DMS79 treated with DMSO at 0.1 percent for 48 hours (cell line): ENCODE results near the gene MAP2.
A peak's percentile ranks its signal among the peaks of the same experiment; 100 is the strongest.

Experiments
- DNase-seq: peaks from one replicate; lab custom pipeline; 2025; lab: John Stamatoyannopoulos, UW

The MAP2 gene

DNA sequence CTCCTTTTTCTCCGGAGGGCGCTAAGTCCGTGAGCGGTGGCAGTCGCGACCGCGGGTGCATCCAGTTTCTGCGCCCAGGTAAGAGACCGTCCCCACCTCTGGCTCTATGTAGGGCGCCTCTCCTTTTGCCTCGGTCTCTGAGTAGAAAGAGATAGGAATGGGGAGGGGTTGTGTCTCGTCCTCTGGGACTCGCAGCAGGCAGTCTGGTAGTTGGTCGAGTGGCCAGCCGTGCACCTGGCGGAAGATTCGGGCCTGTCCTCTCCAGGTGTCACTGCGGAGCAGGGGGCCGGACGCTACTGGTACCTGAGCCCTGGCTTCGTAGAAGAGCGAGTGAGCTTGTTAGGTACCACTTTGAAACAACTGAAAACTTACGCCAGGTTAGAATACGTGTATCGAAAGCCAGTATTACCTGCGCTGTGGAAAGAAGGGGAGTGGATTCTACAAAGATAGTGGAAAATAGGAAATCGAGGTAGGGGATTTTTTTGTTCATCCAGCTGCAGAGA, 403 bp downstream of the MAP2 start:
- DNase-seq, result peak; percentile 64

DNA sequence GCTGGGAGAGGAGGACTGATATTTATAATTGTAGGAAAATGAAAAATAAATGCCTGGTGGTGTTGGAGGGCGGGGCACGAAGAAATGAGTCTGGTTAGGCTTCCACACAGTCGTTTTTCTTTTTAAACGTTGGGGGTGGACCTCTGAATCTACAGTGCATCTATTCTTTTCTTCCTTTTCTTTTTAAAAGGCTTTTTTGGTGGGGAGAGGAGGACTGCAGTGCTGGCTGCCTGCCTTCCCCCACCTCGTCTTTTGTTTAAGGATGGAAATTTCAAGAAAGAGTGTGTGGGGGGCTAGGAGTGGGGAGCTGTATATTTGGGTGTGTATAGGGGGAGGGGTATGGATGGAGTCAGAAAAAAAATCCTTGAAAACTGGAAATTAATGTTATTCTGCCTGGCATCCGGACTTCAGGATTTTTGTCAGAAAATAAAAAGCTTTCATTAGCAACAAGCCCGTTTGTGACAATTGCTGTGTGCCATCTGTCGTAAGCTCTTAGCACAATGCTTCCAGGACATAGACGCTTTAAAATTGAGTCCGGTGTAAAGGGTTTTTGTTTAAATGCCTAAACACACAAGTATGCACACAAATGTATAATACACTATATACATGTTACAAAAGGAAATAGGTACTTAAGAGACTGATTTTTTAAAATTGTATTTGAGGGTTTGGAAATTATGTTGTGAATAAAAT, 1.1 kb downstream of the MAP2 start:
- DNase-seq, result peak; percentile 50

DNA sequence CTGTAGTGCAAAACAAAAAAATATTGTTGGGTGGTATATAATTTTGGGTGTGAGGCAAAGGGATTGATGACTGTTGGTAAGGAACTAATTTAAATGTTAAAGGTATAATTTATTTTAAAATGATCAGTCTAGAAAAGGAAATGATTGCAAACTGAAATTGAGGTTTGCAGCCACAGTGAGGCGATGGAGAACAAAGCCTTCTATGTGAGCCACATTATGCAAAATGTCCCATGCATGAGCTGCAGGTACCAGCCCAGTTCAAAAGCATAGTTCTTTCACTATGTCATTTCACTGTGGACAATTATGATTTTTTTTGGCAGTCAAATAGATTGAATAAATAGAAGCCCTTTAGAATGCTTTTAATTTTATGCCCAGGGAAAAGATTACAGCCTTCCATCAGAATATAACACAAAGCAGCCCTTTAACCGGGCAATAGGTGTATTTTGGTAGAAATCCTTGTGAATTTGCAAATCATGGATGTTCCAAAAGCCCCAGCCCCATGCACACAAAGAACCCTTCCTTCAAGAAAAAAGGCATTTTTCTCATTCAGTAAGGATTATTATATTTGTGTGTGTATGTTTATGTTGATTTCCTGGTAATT, 1.7 kb downstream of the MAP2 start:
- peak; percentile 72 for DNase-seq

DNA sequence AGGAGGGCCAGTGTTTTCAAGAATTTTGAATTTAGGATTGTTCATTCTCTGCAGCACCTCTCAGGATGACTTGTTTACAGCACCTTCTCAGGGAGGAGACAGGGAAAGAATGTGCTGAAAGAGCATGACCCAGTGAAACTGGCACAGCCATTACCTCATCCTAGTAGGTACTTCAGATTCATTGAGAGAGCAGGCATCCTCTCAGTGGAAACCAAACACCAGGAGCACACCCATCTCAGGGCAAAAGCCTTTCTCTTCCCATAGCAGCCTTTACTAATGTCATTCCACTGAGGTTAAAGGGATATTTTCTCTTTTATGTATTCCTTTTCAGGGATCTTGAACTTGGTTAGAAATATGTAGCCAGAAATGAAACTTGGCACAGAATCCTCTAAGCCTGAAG, 2.6 kb downstream of the MAP2 start:
- DNase-seq, result peak; percentile 94

GRCh38 chr2:209431701-209432100, 7.9 kb downstream of the MAP2 start:
- DNase-seq, result no peak

DNA sequence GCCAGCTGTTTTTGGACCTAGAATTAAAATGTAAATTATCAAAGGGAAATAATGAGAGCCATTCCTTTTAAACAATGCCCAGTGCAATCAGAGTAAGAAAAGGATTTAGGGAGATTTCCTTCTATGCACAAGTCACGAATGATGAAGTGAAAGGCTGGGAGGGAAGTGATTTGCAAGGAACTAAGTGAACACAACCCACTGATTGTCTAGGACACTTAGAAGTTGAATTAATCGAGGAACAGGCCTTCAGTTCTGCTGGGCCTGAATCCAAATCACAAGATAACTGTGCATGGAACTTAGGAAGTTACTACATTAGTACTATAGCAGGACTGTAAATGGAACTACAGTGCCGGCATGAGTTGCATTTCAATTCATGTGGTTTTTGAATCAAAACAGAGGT, 17.7 kb downstream of the MAP2 start:
- no peak for DNase-seq

DNA sequence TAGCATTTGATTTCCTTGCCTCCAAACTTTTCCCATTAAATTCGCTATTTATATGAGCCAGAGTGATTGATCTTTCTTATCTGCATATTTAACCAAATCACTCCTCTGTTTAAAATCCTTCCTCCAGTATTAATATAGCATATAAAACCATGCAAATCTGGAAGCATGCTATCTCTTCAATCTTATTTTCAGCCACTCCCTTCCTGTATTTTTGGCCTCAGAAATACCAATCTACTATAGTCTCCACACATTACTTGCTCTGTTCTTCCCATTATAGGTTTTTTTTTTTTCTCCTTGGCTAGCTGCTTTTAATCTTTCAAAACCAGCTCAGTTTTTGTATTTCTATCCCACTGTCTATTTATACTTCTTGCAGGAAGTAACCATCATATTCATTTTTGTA, 19.1 kb downstream of the MAP2 start:
- DNase-seq, result no peak

DNA sequence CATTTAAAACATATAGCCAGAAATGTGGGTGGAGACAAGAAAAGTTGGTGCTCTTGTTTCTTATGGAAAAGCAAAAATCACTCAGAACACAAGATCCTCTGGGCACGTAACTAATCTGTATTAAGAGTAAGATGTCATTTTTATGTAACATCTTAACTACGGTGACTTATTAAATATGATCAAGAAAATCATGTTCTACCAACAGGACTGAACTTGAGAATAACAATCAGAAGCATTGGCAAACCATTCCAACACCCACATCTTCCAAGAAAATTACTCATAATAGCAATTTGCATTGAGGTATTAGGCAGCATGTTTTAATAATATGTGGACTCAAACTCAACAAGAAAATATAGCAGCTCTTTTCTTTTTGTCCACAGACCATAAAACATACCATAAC, 21.6 kb downstream of the MAP2 start:
- no peak for DNase-seq

DNA sequence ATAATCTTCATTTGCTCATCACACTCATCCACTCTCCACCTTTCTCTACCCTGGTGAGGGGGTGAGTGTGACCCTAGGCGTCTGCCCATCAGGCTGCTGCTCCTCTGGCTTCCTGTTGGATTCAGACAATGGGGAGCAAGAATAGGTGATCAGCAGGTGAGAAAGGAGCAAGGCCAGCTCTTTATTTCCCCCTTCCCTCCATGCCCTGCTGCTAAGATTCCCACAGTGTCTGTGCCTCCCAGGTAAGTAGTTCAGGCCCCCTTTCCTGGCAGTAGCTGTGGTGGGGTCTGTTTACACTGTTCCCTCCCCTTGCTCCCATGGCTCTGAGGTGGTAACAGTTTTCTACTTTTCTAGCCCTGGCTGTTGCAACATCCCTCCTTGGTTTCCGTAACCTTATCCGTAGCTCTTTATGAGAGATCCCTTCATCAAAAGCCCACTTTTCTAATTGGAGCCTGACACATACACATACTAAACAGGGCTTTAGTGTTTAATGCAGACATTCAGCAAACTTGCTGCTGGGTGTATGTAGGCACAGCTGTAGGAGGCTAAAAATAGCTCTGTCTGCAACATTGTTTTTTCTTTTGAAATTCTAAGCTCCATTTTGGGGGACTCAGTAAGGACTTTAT, 27.5 kb downstream of the MAP2 start:
- DNase-seq, result no peak

GRCh38 chr2:209456489-209456888, 32.6 kb downstream of the MAP2 start:
- no peak for DNase-seq

GRCh38 chr2:209458008-209458979, 34.4 kb downstream of the MAP2 start:
- no peak for DNase-seq

GRCh38 chr2:209459359-209459758, 35.5 kb downstream of the MAP2 start:
- no peak for DNase-seq

GRCh38 chr2:209460151-209460761, 36.4 kb downstream of the MAP2 start:
- DNase-seq, result no peak

- no peak for DNase-seq
Observed at GRCh38 chr2:209463226-209463625, 39.4 kb downstream of the MAP2 start.

- DNase-seq, result no peak
Observed at GRCh38 chr2:209463835-209464234, 40.0 kb downstream of the MAP2 start.

DNA sequence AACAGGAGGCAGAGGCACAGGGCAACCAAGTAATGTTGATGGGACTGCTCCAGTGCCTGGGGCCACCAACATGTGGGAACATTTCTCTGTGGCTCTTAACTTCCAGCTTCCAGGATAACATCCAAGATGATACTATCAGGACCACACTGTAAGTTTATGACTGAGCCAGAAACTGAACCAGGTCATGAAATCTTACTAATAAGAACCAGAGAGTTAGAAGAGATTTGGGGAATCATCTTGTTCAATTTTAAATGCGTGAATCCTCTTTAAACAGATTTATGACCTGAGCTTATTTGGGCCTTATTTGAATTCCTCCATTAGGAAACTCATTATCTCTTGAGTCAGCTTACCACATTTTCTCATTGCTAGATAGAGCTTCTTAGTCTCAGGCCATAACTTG, 45.0 kb downstream of the MAP2 start:
- no peak for DNase-seq

GRCh38 chr2:209469481-209469880, 45.6 kb downstream of the MAP2 start:
- no peak for DNase-seq

DNA sequence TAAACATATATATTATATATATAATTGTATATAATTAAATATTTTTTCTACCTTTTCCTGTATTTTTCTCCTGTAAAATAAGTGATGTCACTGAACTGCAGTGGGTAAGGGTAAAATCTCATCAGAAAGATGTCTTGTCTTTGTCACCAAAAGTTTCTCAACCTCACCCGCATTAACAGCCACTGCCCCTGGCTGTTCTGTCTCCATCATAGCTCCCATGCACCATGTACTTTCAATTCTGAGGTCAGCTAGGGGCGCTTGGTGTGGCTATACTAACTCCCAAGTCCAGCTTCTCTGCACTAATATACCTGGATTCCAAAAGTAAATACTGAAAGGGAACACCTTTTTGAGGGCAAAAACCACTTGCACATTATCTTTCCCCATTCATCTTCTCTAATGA, 46.6 kb downstream of the MAP2 start:
- DNase-seq, result no peak

DNA sequence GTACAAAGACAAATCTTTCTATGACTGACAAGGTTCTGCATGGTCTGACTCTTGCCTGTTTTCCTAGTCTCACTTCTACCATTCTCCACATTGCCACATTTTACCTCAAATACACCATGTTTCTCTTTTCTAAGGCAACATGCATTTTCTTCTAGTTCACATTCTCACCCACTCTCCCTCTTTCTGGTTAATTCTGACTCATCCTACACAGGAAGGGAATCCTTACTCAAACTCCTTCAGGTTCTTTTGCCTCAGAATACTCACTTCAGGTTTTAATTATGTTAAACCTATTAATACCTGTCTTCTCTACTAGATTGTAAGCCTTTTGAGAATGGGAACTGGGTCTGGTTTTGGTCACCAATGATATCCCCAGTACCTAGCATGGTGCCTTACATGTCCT, 47.2 kb downstream of the MAP2 start:
- DNase-seq, result no peak

DNA sequence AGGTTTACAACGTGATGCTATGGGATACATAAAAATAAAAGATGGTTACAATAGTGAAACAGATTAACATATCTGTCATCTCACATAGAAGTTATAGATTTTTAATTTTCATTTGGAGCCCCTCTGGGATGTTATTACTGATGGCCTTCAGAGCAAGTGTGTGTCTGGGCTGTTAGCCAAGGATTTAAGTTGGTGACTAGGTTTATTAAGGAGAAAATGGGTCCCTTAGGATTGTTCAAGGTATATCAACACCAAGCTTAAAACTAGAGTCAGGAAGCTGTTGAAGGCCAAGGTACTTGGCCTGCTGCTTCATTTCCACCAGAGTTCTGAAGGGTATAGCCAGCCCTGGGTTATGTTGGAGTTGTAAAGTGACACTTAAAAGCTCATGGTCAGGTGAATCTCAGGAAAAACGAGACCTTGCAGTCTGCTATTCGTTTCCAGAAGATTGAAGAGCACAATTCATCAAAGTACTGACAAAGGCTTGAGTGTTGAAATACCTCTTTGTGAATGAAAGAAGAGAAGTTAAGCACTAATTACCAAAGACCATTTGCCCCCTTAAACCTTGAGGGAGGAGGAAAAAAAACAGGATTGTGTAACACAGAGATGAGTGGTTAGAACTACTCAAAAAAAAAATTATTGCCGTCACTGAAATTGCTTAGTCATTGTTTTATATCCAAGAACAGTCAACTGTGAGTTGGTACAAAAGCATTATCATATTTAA, 48.4 kb downstream of the MAP2 start:
- peak; percentile 99 for DNase-seq

DNA sequence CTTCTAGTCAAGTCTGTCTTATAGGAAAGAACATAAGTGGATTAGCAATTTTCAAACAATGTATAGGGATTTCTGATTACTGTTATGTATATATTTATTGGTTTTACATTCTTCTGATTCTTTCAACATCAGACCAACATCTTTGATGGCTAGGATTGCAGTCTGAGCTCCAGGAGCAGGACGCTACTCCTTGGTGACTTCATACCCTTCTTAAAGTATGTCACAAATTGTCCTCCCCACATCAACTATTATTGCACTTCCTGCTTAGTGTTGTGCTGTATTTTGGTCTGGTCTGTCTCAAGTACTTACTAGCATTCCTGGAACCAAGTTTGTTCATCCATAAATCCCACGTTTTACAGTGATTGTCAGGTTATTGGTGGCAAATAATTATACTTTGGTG, 49.0 kb downstream of the MAP2 start:
- peak; percentile 72 for DNase-seq
